DND-41 (cell line): ENCODE data around the gene NOX4.

ENCODE experiments used
- CTCF ChIP-seq: IDR thresholded peaks from 2 replicates; pipeline ENCODE4 v1.5.1; 2012; ENCODE audit warnings: borderline replicate concordance, low read length, moderate library complexity, mild to moderate bottlenecking; ENCODE audit not compliant: poor library complexity, severe bottlenecking; ENCODE audit errors: extremely low read depth
- EZH2 ChIP-seq: IDR thresholded peaks from 3 replicates; pipeline ENCODE4 v1.6.1; 2012; ENCODE audit warnings: borderline replicate concordance, low read depth, mild to moderate bottlenecking, moderate library complexity, low read length, inconsistent platforms; ENCODE audit not compliant: severe bottlenecking

GRCh38 chr11:89327885-89328284, 163.3 kb downstream of the NOX4 start:
- TF ChIP-seq CTCF (no peak), EZH2 (no peak)
